HepG2 (cell line): Measurements from ENCODE around the gene PRR12.

ENCODE experiments used
- CEBPB ChIP-seq: IDR thresholded peaks from 2 replicates; pipeline ENCODE4 v1.6.1; 2011; ENCODE audit warnings: low read depth, low read length, improper control_type of control experiment, borderline replicate concordance
- ZNF121 ChIP-seq: sonication (generic); formaldehyde crosslinking; IDR thresholded peaks from 2 replicates; pipeline ENCODE4 v1.5.0; 2020; ENCODE audit warnings: mild to moderate bottlenecking, missing genetic modification reagents
- ZNF577 ChIP-seq: sonication (generic); formaldehyde crosslinking; IDR thresholded peaks from 2 replicates; pipeline ENCODE4 v1.4.0; 2020; ENCODE audit warnings: mild to moderate bottlenecking, low read depth, missing genetic modification reagents, borderline replicate concordance

DNA sequence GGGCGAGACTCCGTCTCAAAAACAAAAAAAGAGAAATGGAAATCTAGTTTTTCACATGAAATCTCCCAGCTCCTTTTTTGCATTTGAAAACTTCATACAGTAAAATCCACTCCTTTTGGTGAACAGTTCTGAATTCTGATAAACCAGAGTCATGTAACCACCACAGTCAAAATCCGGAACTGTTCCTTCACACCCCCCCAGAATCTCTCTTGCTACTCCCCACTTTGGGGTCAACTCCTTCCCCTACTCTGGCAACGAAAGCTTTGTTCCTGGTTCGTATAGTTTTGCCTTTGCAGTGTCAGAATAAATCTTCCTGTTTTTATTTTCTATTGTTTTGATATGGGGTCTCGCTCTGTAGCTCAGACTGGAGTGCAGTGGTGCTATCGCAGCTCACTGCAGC lies 39.5 kb upstream of the PRR12 start:
- no peak for TF ChIP-seq ZNF121
- TF ChIP-seq CEBPB = no peak
- TF ChIP-seq ZNF577 = no peak
